HG02763 (cell line): ENCODE data around the gene STK39.
A peak's percentile ranks its signal among the peaks of the same experiment; 100 is the strongest.

Source experiments
- ATAC-seq: cut with Tn5 transposase; IDR thresholded peaks from one replicate; pipeline ENCODE4 v1.9.1; 2021; ENCODE audit warnings: mild to moderate bottlenecking, moderate library complexity; ENCODE audit not compliant: unreplicated experiment

The STK39 gene

DNA sequence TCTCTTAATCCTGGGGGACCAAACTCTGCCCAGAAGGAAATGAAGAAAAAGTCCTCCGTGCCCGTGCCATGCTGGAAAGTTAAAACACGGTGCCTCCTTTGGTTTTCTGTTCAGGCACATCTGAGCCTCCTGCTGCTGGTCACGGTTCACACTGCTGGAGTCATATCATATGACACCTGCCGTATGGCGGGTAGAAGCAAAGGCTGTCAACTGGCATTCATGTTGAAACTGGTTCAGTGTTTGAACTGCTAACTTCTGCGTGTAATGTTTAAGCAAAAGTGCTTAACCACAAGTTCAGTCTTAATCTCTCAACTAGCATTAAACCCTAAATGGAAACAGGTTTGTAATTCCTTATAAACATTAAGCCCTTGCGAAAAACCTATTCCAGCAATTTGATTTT is 3.1 kb downstream of the STK39 start:
- no peak for ATAC-seq

DNA sequence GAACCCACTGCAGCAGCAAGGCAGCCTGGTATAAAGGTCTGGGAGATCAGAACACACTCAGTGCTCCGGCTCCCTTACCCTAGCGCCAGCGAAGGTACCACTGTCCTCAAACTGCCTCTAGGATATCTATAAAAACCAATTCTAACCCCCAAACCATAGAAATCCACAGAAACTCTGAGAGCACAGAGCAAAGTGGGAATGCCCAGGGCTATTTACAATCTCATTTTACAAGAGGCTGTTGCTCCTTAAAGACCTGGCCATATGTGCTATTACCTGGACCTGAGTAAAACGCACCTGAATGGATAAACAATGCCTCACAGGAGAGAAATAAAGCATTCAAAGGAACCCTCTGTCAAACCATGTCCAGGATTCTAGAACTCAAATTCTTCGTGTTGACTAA is 4.3 kb downstream of the STK39 start:
- no peak for ATAC-seq

DNA sequence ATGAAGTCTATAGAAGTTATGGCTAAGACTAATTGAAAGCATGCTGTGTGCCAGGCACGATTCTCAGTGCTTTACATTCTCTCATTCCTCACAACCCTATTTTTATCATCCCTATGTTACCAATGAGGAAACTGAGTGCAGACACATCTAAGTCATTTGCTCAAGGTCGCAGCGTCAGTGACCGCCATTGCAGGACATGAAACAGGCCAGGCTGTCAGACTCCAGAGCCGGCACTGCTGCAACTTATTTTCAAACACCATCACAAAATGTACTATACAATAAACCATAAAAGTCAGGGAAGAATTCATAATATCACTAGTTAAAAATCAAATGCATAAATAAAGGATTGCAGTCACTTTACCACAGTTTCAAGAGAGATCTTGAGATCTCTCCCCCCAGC is 5.6 kb downstream of the STK39 start:
- no peak for ATAC-seq

DNA sequence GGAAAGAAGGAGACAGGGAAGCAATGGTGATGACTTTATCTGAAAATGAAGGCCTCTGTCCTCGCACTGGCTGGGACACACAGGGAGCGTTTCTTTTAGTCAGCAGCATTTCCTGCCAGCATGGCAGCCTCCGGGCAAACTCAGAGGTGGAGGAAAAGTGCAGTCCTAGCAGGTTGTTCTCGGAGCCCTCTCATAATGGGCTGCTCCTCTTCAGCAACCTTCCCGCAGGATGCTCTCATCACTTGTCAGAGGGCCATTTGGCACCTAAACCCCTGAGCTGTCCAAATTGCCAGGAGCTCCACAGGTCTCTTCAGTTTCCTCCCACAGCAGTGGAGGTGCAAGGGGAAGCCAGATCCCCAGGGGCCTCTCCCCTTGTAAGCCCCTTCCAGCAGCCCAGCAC is 6.2 kb downstream of the STK39 start:
- no peak for ATAC-seq

DNA sequence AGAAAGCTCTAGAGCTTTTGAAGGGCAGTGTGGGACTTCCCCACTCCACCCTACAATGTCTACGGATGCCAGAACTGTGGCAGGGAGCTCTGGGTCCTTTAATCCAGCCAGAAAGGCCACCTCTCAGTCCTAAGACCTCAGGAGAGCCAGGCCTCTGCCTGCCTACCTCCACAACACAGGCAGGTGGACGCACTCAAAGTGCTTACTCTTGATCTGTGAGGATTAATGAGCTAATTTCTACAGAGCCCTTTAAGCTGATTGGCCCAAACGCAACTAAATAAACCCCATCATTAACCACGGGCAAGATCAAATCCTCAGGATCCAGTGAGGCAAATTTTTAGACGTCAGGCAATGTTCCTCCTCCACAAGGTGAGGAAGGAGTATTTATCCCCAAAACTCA is 8.1 kb downstream of the STK39 start:
- no peak for ATAC-seq

DNA sequence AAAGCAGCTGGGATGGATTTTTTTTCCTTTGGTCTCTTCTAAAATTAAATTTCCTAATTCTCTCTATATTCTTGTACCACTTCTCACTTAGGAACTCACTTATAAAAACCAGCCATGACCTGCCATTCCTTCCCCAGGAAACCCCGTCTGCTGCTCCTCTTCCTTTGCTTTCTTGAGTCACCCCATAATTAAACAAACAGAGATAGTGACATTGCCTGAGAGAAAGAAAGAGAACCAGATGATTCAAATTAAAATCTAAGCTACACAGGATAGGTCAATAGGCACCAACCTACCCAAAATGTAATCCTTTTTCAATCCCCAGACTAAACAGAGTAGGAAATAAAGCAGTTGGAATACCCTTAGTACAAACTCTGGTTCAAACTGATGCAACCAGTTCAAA is 9.7 kb downstream of the STK39 start:
- ATAC-seq: no peak

DNA sequence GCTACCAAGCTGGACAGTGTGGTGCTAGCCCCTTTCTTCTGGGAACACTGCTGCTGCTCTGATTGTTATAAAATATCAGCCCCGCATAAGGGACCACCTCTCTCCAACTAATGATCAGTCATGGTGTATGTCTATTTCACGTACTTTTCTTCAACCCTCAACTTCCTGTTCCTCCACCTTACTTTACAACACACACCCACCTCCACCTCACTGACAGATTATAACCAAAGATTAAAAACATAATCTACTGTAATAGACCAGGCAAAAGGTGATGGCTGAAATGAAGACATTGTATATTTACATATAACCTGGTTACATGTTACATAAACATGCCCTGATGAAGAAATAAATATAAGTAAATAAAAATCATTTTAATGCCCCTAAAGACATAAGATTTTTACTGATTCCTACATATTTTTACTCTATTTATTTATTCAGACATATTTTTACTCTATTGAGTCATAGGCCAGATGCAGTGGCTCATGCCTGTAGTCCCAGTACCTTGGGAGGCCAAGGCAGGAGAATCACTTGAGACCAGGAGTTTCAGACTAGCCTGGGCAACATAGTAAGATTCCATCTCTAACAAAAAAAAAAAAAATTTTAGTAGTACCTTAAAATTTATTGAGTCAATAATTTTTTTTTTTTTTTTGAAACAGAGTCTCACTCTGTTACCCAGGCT is 12.8 kb downstream of the STK39 start:
- ATAC-seq: no peak

DNA sequence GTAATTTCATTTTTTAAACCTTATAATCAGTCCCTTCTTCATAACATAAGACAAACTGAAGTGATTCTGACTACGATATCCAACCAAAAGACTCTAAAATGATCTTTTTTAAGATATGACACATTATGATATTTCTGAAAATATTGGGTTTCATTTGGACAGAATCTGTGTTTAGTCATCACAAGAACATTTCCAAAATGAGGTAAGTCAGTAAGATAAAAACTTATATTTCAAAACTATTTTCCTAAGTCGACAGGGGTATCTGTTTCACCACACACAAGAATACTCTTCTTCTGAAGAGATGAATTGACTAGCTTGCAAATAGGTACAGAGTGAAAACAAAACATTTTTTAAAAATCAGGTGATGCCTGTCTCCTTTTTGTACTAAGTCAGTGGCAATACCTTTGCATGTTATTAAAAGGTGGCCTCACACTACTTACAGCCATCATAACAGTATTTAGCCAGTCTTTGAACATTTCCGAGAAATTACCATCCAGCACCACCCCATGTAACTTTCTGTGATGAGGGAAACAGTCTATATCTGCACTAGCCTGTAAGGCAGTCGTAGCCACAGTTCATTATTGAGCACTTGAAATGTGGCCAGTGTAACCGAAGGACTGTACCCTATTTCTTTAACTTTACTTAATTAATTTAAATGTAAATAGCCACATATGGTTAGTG is 13.5 kb downstream of the STK39 start:
- ATAC-seq: no peak

DNA sequence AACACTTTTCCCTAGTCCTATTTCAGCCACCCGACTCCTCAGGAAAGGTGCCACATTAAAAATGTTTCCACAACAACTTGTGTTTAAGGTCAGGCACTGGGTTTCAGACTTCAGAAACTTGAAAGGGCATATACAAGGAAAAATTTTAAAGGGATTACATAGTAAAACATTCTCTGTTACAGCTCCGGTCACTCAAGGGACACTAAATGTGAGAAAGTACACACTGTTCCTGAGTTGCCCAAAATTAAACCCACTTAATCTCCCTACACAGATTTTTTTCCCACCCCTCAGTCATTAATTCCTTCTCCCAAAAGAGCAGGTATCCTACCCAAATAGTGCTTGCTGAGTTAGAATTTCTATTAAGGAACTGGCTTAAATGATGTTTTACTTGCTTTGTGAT is 14.2 kb downstream of the STK39 start:
- ATAC-seq: no peak

DNA sequence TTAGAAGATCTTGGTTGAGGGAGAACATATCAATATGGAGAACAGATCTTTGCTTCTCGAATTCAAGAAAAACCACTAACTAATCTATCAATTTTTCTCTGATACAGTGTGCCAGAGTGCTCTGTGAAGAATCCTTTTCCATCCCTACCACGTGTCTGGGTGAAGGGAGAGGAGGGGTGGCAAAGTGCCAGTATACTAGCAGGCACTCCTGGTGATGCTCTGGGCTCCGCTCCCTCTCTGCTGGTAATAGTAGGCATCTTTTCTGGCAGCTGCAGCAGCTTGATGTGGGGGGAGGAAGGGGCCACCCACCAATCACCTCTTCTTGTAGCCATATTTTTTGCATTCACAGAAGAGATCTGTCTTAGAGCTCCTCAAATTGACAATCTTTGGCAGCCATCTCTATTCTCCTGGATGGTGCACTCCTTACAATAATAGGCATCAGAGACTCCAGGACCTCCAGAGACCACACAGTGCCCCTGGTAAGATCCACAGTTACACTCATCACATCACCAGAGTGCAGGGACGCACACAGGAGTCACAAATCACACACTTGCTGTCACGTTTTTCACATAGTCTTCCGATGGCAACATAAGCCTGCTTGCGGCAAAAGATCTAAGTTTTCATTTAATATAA is 15.7 kb downstream of the STK39 start:
- no peak for ATAC-seq

DNA sequence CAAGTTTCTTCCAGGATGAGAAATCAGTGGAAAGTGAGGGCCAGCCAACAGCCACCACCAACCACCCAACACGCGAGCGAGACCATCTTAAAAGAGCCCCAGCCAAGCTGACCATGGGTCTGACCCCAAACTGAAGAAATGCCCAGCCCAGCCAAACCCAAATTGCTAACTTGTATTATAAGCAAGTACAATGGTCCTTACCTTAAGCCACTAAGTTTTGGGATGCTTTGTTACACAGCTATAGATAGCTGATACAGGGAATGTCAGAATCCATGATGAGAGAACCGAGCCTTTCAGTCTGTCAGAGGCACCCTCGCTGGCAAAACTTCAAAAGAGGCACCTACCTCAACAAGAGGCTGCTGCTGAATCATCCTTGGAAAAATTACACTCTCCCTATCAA is 17.0 kb downstream of the STK39 start:
- ATAC-seq: no peak

DNA sequence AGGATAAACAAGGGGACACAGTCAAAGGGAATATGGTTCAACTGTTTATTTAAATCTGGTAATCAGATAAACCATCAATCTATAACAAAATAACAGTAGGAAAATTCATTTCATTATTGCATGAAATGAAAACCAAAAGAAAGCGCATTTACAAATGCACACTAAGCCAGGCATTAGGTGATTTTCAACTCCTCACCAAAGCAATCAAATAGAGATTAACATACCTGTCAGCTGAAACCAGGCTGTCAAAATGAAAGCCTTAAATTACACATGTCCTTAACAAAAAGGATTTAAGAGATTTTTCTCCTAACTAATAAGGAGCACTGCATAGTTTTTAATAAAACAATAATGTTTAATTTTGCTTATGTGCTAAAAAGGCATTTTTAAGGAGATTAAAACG is 23.0 kb downstream of the STK39 start:
- no peak for ATAC-seq

DNA sequence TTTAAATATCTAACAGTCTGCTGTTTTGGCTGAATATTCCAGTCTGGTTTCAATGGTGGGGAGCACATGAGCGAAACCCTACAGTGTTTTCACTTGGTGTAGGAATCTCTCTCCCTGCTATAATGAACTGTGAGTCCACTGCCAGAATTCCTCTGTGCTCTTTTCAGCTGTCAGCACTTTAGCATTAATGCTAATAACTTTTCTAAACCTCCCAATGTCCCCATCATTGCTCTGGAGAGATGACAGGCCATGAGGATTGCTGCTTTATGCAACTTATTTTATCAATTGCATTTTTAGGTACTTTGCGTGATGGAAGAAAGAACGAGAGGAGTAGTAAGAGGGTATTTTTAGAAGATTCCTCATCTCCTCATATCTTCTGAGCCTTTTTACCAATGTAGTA is 25.3 kb downstream of the STK39 start:
- ATAC-seq: no peak

DNA sequence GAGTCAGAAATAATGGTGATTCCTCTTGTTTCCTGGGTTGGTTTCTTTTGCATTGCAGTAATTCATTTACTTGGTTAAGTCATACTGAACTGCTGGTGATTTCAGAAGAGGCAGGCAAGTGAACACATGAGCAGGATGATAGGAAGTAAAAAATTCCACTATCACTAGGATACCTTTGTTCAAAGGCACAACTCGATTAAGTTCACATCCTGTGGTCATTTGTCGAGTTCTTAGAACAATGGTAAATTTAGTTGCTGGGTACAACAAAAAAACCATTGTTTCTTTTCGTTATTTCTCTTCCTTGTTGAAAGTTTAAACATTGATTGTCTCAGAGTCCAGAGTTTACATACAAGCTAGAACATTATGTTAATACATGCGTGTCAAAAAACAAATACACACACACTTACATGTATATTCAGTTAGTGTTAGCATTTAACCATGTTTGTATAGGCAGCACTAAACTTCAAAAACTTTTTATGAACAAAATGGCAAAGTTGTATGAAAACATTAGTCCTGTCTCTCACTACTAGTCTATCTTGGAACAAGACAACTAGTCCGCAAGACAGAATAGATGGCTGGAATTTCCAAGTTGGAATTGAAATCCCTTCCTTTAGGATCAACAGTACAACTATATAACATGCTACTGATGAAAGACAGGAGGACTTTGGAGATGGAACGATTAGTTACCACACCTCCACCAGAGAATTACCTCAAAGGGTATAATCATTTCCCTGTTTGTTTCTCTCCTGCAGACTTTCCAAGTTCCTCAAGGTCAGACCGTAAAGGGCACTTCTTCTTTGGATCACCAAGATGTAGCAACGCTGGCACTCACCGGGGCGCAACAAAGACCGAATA is 26.2 kb downstream of the STK39 start:
- ATAC-seq: no peak

DNA sequence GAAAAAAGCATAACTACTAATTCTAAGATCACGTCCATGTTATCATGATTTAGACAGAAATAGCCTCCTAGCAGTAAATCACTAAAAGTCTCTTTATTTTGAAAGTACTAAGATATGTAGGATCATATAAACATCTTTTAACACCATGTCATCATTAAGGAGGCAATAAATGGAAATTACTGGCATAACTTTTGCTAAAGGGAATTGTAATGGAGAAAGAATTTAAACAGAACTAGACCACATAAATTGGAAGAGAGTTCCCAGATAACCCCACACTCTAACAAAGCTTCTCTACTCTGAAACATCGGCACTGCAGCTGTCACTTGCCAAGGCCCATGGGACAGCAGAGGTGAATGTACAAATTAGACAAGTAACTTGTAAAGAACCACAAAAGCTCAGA is 29.5 kb downstream of the STK39 start:
- ATAC-seq: no peak

DNA sequence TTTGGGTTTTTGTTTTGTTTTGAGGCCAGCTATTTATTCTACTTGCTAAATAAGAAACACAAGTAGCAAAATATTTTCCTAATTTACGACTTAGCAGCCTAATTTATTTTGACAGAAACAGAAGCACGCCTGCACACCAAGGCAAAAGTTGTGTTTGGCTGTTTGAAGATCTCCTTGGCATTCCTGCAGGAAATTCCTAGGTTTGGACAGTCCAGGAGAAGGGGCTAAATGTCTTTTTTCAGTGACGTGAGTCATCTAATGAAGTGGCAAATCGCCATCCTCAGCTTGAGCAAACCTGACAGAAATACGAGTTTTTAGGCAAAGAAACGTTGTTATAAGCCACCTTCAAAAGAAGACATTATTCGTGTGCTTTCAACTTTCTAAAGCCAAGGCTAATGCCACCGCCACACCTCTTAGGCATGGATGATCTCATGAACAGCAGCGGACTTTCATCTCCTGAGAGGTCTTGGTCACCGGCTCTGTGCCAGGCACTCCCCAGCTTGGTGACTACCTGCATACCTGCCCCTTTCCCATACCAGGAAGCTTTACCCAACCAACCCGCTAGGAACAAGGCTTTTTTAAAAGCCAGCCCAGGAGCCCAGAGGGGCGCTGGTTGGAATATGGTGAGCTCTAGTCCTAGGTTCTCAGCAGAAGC is 30.9 kb downstream of the STK39 start:
- ATAC-seq: no peak

DNA sequence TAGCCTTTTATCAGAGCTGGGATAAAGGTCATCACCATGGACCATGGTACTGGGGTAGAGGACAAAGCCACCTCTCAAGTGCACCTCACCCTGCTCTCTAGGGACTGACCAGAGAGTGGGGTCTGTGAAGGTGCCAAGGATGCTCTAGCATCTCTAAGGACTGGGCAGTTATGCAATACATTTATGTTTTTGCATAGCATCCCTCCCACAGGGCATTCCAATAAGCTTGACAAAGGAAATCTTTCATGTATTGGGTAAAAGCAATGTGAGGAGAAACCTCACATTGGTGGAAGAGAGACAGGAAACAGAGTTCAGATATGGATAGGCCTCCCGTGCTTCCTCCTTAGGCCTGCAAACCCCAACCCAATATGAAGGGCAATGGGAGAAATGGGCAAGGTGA is 31.6 kb downstream of the STK39 start:
- ATAC-seq: no peak

DNA sequence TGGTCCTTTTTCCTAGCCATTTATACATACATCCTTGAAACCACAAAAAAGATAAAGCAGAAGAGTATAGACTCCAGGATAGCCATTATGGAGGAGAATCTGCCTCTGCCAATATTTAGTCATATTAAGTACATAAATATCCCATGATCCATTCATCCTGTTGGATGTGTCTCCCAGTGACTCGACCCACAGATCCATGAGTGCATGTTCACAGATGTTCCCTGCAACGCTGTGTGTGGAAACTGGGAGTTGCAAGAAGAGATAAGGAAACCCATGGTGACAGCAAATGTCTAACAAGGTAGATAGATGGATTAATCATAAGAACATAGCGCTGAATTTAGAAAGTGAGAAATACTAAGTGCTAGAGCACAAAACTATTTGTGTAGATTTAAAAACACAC is 34.5 kb downstream of the STK39 start:
- no peak for ATAC-seq

DNA sequence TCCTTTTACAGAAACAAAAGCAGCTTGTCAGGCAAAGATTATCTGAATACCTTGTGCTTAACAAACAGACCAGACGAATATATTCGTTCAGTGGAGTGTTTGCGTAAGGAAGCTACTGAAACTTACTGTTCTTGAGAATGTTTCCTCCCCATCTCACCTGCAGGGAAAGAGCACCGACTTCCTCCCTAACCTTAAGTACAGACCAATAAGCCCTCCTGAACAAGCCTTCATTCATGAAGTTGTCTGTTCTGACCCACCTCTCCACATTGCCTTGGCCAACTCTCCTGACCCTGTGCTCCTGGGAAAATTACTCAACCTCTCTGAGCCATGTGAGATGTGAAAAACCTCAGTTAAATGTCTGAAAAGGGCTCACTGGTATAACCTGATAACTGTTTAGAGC is 35.2 kb downstream of the STK39 start:
- ATAC-seq: no peak

DNA sequence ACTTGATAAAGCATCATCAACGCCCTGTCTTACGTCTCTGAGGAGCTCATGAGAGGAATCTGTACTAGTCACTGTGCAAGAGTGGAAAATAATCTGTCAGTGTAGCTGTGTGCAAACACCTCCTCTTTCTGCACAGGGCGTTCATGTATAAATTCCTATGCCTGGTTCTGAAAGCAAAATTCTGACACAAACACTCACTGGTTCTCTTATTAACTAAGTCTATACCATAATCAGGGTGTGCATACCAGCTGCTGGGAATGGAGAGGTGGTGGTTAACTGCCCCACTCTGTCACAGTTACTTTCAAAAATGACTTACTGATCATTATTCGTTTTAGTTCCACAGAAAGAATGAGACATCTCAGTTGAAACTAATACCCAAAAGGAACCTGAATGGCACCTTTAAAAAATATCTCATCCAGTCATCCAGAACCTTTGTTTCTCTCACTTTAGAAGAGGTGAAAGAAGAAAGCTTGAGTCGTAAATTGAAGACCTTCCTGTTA is 35.7 kb downstream of the STK39 start:
- ATAC-seq: peak; percentile 54
